Uterus (tissue), 2 donors: ENCODE data around the gene RUFY2.

Experiments
- POLR2A ChIP-seq, 2 donors: fragments of 450-650 bp; IDR thresholded peaks; one replicate each; pipeline ENCODE4 v1.6.1; 2016; ENCODE audit warnings: antibody characterized with exemption in 2 of 2, mild to moderate bottlenecking in 1 of 2, moderate library complexity in 1 of 2
- TF ChIP-seq, protein P1 (sequence below), 4 experiments: fragments of 200-600 bp in 2 of 4; fragments of 450-650 bp in 2 of 4; sonication (generic) in 2 of 4; IDR thresholded peaks; one replicate each; pipeline ENCODE4 v1.5.1; 2016 to 2019; ENCODE audit warnings: antibody characterized with exemption in 4 of 4, mild to moderate bottlenecking in 2 of 4, moderate library complexity in 1 of 4

DNA sequence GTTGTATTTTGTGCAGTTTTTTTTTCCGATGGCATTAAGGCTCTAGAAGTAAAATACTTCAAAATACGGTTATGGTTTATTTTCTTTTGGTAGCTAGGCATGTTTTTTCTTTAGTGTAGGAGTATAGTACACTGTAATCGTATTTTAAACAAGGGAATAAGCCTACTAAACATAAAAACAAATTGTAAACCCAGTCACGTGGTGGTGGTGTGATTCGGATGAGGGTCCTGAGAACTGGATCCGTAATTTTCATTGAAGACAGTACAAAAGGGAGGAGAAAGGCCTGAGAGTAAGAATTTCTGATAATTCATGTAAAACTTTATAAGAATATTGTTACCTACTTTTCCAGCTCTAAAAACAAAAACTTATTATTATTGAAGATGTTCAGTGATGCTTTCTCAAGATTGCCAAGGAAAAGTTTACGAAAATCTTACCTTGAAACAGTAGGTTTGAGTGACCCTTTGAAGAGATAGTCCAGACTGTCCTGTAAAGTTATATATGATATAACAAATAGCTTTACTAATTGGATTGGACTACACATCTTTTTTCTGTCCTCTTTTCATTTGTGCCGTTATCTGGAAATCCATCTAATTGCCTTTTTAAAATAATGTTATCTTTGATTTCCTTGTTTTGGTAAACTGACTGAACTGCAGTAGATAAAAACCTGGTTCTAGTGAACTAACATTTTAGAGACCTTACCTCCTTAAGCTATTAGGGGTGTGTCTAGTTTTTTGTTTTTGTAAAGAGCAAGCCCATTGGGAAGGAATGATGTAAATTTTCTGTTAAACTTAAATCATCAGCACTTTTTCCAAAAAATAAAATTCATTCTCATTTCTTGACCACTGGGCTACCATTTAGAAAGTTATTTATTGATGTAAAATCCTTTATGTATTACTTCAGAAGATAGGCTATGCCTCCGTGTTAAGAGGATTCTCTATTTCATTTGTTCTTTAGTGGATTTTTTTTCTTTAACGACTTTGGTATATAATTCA, 73.3 kb downstream of the RUFY2 start:
- no peak for TF ChIP-seq POLR2A (IDR thresholded peaks at IDR 0.05)
- TF ChIP-seq, protein P1, sequence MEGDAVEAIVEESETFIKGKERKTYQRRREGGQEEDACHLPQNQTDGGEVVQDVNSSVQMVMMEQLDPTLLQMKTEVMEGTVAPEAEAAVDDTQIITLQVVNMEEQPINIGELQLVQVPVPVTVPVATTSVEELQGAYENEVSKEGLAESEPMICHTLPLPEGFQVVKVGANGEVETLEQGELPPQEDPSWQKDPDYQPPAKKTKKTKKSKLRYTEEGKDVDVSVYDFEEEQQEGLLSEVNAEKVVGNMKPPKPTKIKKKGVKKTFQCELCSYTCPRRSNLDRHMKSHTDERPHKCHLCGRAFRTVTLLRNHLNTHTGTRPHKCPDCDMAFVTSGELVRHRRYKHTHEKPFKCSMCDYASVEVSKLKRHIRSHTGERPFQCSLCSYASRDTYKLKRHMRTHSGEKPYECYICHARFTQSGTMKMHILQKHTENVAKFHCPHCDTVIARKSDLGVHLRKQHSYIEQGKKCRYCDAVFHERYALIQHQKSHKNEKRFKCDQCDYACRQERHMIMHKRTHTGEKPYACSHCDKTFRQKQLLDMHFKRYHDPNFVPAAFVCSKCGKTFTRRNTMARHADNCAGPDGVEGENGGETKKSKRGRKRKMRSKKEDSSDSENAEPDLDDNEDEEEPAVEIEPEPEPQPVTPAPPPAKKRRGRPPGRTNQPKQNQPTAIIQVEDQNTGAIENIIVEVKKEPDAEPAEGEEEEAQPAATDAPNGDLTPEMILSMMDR (IDR thresholded peaks at IDR 0.05): no peak
